ENCODE results near the gene TBKBP1. TPM values are rescaled to one million over a fixed set of nuclear protein-coding genes. Genes with fewer than 3 reads are reported as not detected.

The TBKBP1 gene
- total and polyA plus RNA-seq, 9 of the 15 experiments (the other 6 are each of a cell fraction or from before 2014, with no cell fraction given): 0.03 to 15.6 (median 6.8) TPM

- TF ChIP-seq NKRF (IDR thresholded peaks at IDR 0.05; ENCODE audit: borderline replicate concordance) (peak; percentile 75), KLF16 (IDR thresholded peaks at IDR 0.05) (no peak; the same call in 1 of the 2 replicates), ZNF740 (CRISPR knock-in tag; IDR thresholded peaks at IDR 0.05) (peak; percentile 82; the same call in 1 of the 2 replicates), ZNF740 (tag; IDR thresholded peaks at IDR 0.05) (no peak), SMARCA5 (IDR thresholded peaks at IDR 0.05) (peak; percentile 100), ZNF436 (CRISPR knock-in tag; IDR thresholded peaks at IDR 0.05) (no peak), POLR2AphosphoS2 (IDR thresholded peaks at IDR 0.05; ENCODE audit: low read length) (peak; percentile 84; the same call in 1 of the 2 replicates), PHB2 (IDR thresholded peaks at IDR 0.05; ENCODE audit: low read depth) (no peak), MTA2 (IDR thresholded peaks at IDR 0.05; ENCODE audit: low read depth) (no peak), CTCF (IDR thresholded peaks at IDR 0.05 in 2 of 3, conservative IDR thresholded peaks at IDR 0.05 in 1 of 3; ENCODE audit: insufficient read depth in 2 of 3, low read depth in 1 of 3, low read length in 3 of 3) (no peak), PHF21A (IDR thresholded peaks at IDR 0.05; ENCODE audit: borderline replicate concordance, low read depth) (peak; percentile 89; the same call in 1 of the 2 replicates), PREB (CRISPR knock-in tag; IDR thresholded peaks at IDR 0.05) (no peak)
- TF ChIP-seq, protein P1, sequence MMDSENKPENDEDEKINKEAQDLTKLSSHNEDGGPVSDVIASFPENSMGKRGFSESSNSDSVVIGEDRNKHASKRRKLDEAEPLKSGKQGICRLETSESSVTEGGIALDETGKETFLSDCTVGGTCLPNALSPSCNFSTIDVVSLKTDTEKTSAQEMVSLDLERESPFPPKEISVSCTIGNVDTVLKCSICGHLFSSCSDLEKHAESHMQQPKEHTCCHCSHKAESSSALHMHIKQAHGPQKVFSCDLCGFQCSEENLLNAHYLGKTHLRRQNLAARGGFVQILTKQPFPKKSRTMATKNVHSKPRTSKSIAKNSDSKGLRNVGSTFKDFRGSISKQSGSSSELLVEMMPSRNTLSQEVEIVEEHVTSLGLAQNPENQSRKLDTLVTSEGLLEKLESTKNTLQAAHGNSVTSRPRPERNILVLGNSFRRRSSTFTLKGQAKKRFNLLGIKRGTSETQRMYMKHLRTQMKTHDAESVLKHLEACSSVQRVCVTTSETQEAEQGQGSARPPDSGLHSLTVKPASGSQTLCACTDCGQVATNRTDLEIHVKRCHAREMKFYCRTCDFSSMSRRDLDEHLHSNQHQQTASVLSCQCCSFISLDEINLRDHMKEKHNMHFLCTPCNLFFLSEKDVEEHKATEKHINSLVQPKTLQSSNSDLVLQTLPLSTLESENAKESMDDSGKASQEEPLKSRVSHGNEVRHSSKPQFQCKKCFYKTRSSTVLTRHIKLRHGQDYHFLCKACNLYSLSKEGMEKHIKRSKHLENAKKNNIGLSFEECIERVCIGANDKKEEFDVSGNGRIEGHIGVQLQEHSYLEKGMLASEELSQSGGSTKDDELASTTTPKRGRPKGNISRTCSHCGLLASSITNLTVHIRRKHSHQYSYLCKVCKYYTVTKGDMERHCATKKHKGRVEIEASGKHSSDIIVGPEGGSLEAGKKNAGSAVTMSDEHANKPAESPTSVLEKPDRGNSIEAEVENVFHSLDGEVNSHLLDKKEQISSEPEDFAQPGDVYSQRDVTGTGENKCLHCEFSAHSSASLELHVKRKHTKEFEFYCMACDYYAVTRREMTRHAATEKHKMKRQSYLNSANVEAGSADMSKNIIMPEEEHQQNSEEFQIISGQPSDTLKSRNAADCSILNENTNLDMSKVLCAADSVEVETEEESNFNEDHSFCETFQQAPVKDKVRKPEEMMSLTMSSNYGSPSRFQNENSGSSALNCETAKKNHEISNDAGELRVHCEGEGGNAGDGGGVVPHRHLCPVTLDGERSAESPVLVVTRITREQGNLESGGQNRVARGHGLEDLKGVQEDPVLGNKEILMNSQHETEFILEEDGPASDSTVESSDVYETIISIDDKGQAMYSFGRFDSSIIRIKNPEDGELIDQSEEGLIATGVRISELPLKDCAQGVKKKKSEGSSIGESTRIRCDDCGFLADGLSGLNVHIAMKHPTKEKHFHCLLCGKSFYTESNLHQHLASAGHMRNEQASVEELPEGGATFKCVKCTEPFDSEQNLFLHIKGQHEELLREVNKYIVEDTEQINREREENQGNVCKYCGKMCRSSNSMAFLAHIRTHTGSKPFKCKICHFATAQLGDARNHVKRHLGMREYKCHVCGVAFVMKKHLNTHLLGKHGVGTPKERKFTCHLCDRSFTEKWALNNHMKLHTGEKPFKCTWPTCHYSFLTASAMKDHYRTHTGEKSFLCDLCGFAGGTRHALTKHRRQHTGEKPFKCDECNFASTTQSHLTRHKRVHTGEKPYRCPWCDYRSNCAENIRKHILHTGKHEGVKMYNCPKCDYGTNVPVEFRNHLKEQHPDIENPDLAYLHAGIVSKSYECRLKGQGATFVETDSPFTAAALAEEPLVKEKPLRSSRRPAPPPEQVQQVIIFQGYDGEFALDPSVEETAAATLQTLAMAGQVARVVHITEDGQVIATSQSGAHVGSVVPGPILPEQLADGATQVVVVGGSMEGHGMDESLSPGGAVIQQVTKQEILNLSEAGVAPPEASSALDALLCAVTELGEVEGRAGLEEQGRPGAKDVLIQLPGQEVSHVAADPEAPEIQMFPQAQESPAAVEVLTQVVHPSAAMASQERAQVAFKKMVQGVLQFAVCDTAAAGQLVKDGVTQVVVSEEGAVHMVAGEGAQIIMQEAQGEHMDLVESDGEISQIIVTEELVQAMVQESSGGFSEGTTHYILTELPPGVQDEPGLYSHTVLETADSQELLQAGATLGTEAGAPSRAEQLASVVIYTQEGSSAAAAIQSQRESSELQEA (IDR thresholded peaks at IDR 0.05; ENCODE audit: low read depth): no peak
These were observed 44.6 kb upstream of the TBKBP1 start, which contains the start of gene KPNB1 (continued) for GRCh38 chr17:47649153-47649971.
